Gastroesophageal sphincter (tissue), 3 donors: Measurements from ENCODE around the gene SNRPA1.

Source experiments
- CTCF ChIP-seq, 4 experiments: fragments of 200-600 bp in 2 of 4; fragments of 450-650 bp in 2 of 4; sonication (generic) in 1 of 4; IDR thresholded peaks; one replicate each; pipeline ENCODE4 v1.5.1; 2017 to 2019; ENCODE audit warnings: antibody characterized with exemption in 4 of 4, mild to moderate bottlenecking in 2 of 4, moderate library complexity in 2 of 4
- EP300 ChIP-seq: sonication (generic); formaldehyde crosslinking; IDR thresholded peaks from one replicate; pipeline ENCODE4 v1.6.1; 2017; ENCODE audit warnings: antibody characterized with exemption, mild to moderate bottlenecking
- POLR2A ChIP-seq, 2 donors: fragments of 450-650 bp; IDR thresholded peaks; one replicate each; pipeline ENCODE4 v1.6.1; 2017; ENCODE audit warnings: antibody characterized with exemption in 2 of 2, mild to moderate bottlenecking in 2 of 2, moderate library complexity in 1 of 2

- TF ChIP-seq CTCF (IDR thresholded peaks at IDR 0.05) (no peak), POLR2A (IDR thresholded peaks at IDR 0.05) (no peak), EP300 (no peak)
Measured at GRCh38 chr15:101315736-101316135, 20.7 kb upstream of the SNRPA1 start.
